Measurements from ENCODE around the gene SPOUT1. TPM values are rescaled to one million over a fixed set of nuclear protein-coding genes. Genes with fewer than 3 reads are reported as not detected.

SPOUT1 gene
- polyA plus RNA-seq, 2 of the 4 experiments (the other 2 are of a cell fraction) = 24.3 to 28.5 TPM

DNA sequence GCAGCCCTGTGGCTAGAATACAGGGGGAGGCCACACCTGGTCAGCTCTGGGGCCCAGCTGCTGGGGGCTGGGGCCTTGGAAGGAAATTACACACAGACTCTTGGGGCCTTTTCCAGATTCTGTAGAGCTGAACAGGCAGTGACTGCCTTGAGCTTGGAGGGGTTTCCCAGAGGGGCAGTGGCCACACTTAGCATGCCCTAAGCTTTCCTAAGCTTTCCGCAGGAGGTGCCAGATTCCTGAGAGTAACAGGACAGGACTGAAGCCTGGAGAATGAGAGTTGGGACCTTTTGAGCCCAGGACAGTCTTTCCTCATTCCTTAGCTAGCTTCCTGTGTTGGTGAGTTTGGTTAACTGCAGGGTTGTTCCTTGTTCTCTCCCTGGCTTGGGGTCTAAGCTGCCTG lies 41.1 kb downstream of the SPOUT1 start:
- Histone ChIP-seq H3K4me3 (peak overlapping the region; percentile 83; the same call in 2 of the 3 replicates), H3K4me1 (peaks cover 11% of the 10 kb centered on the region), H3K4me2 (peak overlapping the region; percentile 74), H3K27ac (peak overlapping the region in 1 of 2 experiments; percentile 99; a peak in 2 of 6 replicates), H3K9me3 (no peaks in the 10 kb centered on the region)
- ATAC-seq = no peak
- POLR2A ChIA-PET = interaction anchor here (0.6 to 1.5 kb wide), 4 partner anchors 17 to 231 kb away, joined by 3 to 6 read pairs (median 4); partner anchors contain the start of genes ENDOG and ZER1
- CTCF ChIA-PET = interaction anchor here (0.8 to 1.8 kb wide), 7 partner anchors 22 to 153 kb away, joined by 3 to 10 read pairs (median 3); no protein-coding TSS in a partner anchor
- TF ChIP-seq, protein P1, sequence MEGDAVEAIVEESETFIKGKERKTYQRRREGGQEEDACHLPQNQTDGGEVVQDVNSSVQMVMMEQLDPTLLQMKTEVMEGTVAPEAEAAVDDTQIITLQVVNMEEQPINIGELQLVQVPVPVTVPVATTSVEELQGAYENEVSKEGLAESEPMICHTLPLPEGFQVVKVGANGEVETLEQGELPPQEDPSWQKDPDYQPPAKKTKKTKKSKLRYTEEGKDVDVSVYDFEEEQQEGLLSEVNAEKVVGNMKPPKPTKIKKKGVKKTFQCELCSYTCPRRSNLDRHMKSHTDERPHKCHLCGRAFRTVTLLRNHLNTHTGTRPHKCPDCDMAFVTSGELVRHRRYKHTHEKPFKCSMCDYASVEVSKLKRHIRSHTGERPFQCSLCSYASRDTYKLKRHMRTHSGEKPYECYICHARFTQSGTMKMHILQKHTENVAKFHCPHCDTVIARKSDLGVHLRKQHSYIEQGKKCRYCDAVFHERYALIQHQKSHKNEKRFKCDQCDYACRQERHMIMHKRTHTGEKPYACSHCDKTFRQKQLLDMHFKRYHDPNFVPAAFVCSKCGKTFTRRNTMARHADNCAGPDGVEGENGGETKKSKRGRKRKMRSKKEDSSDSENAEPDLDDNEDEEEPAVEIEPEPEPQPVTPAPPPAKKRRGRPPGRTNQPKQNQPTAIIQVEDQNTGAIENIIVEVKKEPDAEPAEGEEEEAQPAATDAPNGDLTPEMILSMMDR (IDR thresholded peaks at IDR 0.05) = no peak
- TF ChIP-seq, protein P2, sequence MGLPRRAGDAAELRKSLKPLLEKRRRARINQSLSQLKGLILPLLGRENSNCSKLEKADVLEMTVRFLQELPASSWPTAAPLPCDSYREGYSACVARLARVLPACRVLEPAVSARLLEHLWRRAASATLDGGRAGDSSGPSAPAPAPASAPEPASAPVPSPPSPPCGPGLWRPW (IDR thresholded peaks at IDR 0.05) = no peak
- TF ChIP-seq, protein P3, sequence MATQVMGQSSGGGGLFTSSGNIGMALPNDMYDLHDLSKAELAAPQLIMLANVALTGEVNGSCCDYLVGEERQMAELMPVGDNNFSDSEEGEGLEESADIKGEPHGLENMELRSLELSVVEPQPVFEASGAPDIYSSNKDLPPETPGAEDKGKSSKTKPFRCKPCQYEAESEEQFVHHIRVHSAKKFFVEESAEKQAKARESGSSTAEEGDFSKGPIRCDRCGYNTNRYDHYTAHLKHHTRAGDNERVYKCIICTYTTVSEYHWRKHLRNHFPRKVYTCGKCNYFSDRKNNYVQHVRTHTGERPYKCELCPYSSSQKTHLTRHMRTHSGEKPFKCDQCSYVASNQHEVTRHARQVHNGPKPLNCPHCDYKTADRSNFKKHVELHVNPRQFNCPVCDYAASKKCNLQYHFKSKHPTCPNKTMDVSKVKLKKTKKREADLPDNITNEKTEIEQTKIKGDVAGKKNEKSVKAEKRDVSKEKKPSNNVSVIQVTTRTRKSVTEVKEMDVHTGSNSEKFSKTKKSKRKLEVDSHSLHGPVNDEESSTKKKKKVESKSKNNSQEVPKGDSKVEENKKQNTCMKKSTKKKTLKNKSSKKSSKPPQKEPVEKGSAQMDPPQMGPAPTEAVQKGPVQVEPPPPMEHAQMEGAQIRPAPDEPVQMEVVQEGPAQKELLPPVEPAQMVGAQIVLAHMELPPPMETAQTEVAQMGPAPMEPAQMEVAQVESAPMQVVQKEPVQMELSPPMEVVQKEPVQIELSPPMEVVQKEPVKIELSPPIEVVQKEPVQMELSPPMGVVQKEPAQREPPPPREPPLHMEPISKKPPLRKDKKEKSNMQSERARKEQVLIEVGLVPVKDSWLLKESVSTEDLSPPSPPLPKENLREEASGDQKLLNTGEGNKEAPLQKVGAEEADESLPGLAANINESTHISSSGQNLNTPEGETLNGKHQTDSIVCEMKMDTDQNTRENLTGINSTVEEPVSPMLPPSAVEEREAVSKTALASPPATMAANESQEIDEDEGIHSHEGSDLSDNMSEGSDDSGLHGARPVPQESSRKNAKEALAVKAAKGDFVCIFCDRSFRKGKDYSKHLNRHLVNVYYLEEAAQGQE (IDR thresholded peaks at IDR 0.05) = no peak
- TF ChIP-seq RNF2 (IDR thresholded peaks at IDR 0.05; ENCODE audit: borderline replicate concordance, low read depth) (no peak), HOXA7 (CRISPR knock-in tag; IDR thresholded peaks at IDR 0.05) (no peak), FOSB (CRISPR knock-in tag; IDR thresholded peaks at IDR 0.05) (no peak), RFX5 (IDR thresholded peaks at IDR 0.05) (no peak), HEYL (CRISPR knock-in tag; IDR thresholded peaks at IDR 0.05) (no peak), ESRRA (IDR thresholded peaks at IDR 0.05; ENCODE audit: borderline replicate concordance, low read length) (no peak), KDM5A (IDR thresholded peaks at IDR 0.05) (no peak), RARB (CRISPR knock-in tag; IDR thresholded peaks at IDR 0.05) (no peak), CEBPB (IDR thresholded peaks at IDR 0.05) (no peak), TFCP2L1 (CRISPR knock-in tag; IDR thresholded peaks at IDR 0.05) (no peak)
- TF ChIP-seq, protein P4, sequence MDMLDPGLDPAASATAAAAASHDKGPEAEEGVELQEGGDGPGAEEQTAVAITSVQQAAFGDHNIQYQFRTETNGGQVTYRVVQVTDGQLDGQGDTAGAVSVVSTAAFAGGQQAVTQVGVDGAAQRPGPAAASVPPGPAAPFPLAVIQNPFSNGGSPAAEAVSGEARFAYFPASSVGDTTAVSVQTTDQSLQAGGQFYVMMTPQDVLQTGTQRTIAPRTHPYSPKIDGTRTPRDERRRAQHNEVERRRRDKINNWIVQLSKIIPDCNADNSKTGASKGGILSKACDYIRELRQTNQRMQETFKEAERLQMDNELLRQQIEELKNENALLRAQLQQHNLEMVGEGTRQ (IDR thresholded peaks at IDR 0.05) = no peak
- TF ChIP-seq, protein P5, sequence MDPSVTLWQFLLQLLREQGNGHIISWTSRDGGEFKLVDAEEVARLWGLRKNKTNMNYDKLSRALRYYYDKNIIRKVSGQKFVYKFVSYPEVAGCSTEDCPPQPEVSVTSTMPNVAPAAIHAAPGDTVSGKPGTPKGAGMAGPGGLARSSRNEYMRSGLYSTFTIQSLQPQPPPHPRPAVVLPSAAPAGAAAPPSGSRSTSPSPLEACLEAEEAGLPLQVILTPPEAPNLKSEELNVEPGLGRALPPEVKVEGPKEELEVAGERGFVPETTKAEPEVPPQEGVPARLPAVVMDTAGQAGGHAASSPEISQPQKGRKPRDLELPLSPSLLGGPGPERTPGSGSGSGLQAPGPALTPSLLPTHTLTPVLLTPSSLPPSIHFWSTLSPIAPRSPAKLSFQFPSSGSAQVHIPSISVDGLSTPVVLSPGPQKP (IDR thresholded peaks at IDR 0.05; ENCODE audit: low read depth, low read length) = no peak
- no peak for FAIRE-seq
- DNase-seq (ENCODE audit: low read depth in 1 of 2, low spot score in 1 of 2) = no peak
- 100% methylated on average over 1 of the region's 1 CpG for WGBS (ENCODE audit: missing lambda C conversion rate)

DNA sequence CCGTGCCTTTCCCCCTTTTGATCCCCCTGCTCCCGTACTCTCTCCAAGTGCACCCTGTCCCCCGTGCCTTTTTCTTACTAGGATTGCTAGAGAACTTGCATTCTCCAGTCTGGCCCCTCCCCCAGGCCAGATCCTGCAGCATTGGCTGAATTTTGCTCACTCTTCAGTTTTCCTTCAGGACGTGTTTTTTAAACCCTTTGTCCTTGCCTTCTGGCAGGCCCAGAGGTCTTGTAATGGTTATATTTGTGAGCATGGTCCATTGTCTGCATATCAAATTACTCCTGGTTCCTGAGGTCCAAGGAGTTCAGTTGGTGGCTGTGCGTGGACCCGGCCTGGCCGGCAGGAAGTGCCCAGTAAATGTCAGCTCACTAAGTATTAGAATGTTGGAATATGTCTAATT lies 41.9 kb downstream of the SPOUT1 start:
- Histone ChIP-seq H3K4me1 (peaks cover 14% of the 10 kb centered on the region), H3K9me3 (no peaks in the 10 kb centered on the region), H3K4me2 (peak overlapping the region; percentile 74), H3K4me3 (peak overlapping the region; percentile 83), H3K27ac (peak overlapping the region; percentile 82 to 99)
- WGBS (ENCODE audit: missing lambda C conversion rate) = 18% methylated on average over 6 of the region's 7 CpGs
- TF ChIP-seq HDAC2 (IDR thresholded peaks at IDR 0.05) = no peak
- no peak for TF ChIP-seq CBX8 (IDR thresholded peaks at IDR 0.05)
- TF ChIP-seq SMC3 (IDR thresholded peaks at IDR 0.05) = no peak
- no peak for TF ChIP-seq MAZ (IDR thresholded peaks at IDR 0.05; ENCODE audit: borderline replicate concordance, low read depth, low read length)
- TF ChIP-seq, protein P3 (IDR thresholded peaks at IDR 0.05) = no peak
- peak in 1 of 2 experiments; percentile 33 for DNase-seq (ENCODE audit: low read depth in 1 of 2, low spot score in 1 of 2)
- FAIRE-seq = no peak
- ChIA-PET CTCF (interaction anchor here (1.0 to 1.8 kb wide), 4 partner anchors 23 to 111 kb away, joined by 3 to 10 read pairs (median 4); no protein-coding TSS in a partner anchor), POLR2A (interaction anchor here (1.5 kb wide), 1 partner anchor 30 kb away, joined by 6 read pairs; the partner anchor contains the start of gene ENDOG)
- peak in 1 of 2 experiments; percentile 14; a peak in 3 of 6 replicates for ATAC-seq
